ENCODE results near the gene ANKRD23.
A peak's percentile ranks its signal among the peaks of the same experiment; 100 is the strongest.

Gene ANKRD23

GRCh38 chr2:96877042-96877451 lies 33.2 kb upstream of the ANKRD23 start:
- no peak for DNase-seq

GRCh38 chr2:96876269-96877041 lies 32.6 kb upstream of the ANKRD23 start:
- DNase-seq, result no peak

GRCh38 chr2:96875498-96876268 lies 31.9 kb upstream of the ANKRD23 start:
- DNase-seq, result no peak

GRCh38 chr2:96874198-96874831 lies 30.5 kb upstream of the ANKRD23 start:
- no peak for DNase-seq

GRCh38 chr2:96873651-96874096 lies 29.9 kb upstream of the ANKRD23 start:
- DNase-seq, result no peak

GRCh38 chr2:96872591-96873349 lies 28.9 kb upstream of the ANKRD23 start:
- DNase-seq, result no peak

- DNase-seq, result no peak
These were observed 26.9 kb upstream of the ANKRD23 start for GRCh38 chr2:96870626-96871255.

- no peak for DNase-seq
These were observed 26.2 kb upstream of the ANKRD23 start, which contains the start of gene SEMA4C for GRCh38 chr2:96869822-96870625. Gene SEMA4C (minus strand): TSS chr2:96870080. CDS start chr2:96867886, 2,194 bp downstream.

GRCh38 chr2:96869281-96869821 lies 25.5 kb upstream of the ANKRD23 start:
- DNase-seq, result no peak

- DNase-seq, result peak; percentile 64
These were observed 24.9 kb upstream of the ANKRD23 start for GRCh38 chr2:96868555-96869280.

- no peak for DNase-seq
These were observed 24.1 kb upstream of the ANKRD23 start for GRCh38 chr2:96867756-96868554.

GRCh38 chr2:96866986-96867755 lies 23.4 kb upstream of the ANKRD23 start:
- no peak for DNase-seq

GRCh38 chr2:96866586-96866985 lies 22.8 kb upstream of the ANKRD23 start:
- no peak for DNase-seq

- no peak for DNase-seq
These were observed 22.3 kb upstream of the ANKRD23 start for GRCh38 chr2:96866149-96866548.

- no peak for DNase-seq
These were observed 21.8 kb upstream of the ANKRD23 start for GRCh38 chr2:96865654-96866053.

- DNase-seq, result no peak
These were observed 20.7 kb upstream of the ANKRD23 start for GRCh38 chr2:96864343-96865091.

GRCh38 chr2:96863575-96864342 lies 19.9 kb upstream of the ANKRD23 start:
- DNase-seq, result no peak

Data from NCI-H1048 (cell line).